Stimulated activated CD4-positive, alpha-beta T cell treated with anti-CD3 and anti-CD28 coated beads, TNF-alpha, amount 100 ng/mL, for 48 hours (primary cell): Measurements from ENCODE around the gene PTTG2.
A peak's percentile ranks its signal among the peaks of the same experiment; 100 is the strongest.
"Not testable (repeated sequence)": the region's sequence is repeated elsewhere in the genome, so short reads cannot be mapped to it uniquely, and the experiment has no call there.

ENCODE experiments used
- DNase-seq, 3 donors: peaks; one replicate each; pipeline ENCODE4 v3.0.0-alpha.2; 2020; ENCODE audit warnings: low read depth in 3 of 3

The PTTG2 gene

DNA sequence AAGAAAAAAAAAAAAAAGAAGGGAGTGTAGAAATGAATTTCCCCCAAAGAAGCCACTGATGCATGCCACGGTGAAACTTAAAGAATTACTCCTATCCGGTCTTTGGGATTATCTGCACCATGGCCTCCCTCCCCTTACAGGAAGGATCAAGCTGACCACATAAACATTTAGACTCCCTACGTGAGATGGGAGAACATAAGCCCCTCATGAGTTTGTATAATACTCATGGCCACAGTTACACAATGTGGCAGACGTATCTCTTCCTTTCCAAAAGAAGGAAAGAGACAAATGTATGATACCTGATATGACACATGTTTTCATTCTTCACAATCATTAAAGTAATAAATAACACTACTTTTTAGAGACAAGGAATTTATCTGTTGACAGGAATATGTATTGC, 3.3 kb upstream of the PTTG2 start:
- DNase-seq, result no peak

DNA sequence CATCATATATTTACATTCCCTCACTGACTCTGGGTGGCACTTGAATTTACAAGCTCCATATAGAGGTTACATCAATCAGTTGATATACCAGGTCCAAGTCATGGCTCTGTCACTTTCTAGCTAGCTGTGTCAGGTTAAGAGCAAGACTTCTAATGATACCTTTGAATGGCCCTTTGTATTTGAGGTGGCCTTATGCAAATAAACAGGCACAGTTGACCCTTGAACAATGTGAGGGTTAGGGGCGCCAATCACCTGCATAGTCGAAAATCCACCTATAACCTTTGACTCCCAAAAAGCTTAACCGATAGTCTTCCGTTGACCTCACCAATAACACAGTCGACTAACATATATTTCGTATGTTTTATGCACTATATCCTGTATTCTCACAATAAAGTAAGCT, 1.3 kb upstream of the PTTG2 start:
- no peak for DNase-seq

DNA sequence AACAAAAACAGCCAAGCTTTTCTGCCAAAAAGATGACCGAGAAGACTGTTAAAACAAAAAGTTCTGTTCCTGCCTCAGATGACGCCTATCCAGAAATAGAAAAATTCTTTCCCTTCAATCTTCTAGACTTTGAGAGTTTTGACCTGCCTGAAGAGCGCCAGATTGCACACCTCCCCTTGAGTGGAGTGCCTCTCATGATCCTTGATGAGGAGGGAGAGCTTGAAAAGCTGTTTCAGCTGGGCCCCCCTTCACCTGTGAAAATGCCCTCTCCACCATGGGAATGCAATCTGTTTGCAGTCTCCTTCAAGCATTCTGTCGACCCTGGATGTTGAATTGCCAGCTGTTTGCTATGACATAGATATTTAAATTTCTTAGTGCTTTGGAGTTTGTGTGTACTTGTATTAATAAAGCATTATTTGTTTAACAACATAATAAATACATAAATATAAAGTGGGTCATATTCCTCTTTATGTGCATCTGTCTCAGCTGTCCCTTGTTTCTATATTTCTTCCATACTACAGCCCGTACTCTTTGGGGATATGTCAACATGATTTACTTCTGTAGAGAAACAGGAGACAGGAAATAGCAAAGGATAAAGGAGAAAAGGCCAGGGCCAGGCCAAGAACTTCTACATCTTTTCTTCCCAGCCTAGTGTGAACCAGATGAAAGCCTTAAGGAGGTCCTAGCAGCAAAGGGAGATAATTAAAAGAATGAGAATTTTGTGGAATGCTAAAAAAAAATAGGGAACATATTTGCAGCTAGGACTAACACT, 667 bp downstream of the PTTG2 start:
- no peak for DNase-seq

DNA sequence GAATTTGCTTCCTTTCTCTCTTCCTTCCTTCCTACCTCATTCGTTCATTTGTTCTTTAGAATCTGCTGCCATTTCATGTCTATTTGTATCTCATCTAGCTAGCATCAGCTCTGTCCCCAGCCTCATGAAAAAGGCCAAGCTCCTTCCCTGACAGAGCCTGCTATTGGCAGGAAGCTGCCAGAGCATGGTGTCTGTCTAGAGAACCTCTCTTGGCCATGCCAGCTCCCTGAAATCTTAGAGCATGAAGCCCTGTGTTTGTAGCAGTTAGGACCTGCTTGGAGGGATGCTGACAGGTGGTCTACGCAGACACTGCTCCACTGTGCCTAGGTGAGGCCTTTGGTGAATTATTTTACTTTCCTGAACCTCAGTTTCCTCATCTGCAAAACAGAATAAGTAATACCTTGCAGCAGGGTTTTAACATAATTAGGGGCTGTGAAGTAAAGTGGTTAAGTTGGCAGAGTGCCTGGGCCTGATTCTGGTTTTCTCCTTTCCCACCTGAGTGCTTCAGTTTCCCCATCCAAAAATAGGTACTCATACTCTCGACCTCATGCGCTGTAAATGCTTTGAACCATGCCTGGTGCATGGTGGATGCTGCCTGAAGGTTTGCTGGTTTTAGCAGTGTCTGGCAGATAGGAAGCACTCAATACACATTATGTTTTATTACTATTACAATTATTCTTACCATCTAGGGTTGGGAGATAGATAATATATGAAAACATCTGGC, 4.7 kb downstream of the PTTG2 start:
- DNase-seq, result no peak

DNA sequence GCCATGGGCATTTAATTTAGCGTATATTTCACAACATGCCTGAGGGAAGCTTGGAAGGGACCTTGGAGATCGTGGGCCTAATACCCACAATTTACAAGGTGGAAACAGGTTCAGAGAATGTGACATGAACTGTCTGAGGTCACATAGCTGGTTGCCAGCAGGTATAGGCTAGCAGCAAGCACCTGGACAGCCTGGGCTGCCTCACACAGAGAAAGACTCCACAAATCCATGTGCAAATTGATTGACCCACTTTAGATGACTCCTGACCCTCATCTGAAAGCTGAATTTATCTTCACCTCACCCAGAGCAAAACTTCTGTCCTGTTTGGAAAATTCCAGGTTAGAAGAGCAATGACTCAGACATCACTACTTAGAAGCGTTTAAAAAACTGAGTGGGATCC, 5.8 kb downstream of the PTTG2 start:
- no peak for DNase-seq

DNA sequence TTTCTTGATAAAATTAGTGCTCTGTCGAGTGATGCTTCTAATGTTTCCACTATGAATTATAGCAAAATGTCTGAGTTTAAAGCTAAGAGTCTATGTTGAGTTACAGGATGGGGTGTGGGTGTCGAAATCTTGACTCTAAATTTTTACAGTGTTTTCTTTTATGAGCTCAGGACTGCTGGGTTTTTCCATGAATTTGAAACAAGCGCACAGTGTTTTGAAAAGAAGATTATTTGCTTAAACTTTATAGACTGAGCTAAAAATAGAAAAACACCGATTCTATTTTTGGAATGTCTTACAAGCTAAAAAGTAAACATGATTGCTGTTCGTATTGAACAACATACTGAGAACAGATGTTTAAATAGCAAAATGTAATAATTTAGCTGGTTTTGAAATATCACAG, 7.5 kb downstream of the PTTG2 start:
- DNase-seq, result no peak

DNA sequence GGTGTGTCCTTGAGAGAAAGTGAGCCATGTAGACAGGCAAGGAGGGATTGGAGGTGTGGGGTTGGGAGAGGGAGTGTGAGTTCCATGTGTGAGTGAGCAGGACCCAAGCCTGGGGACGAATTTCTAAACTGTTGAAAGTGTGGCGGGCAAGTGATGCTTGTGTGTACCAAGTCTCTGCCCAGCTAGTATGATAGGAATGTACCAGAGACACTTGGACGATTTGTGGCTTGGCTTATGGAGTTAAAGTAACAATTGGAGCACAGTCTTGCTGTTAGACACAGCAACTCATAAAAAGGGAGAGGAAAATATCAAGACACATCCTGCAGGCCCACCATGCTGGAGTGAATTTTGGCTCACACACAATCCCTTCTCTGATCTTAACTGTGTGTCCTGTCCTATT, 8.5 kb downstream of the PTTG2 start:
- DNase-seq, result no peak

DNA sequence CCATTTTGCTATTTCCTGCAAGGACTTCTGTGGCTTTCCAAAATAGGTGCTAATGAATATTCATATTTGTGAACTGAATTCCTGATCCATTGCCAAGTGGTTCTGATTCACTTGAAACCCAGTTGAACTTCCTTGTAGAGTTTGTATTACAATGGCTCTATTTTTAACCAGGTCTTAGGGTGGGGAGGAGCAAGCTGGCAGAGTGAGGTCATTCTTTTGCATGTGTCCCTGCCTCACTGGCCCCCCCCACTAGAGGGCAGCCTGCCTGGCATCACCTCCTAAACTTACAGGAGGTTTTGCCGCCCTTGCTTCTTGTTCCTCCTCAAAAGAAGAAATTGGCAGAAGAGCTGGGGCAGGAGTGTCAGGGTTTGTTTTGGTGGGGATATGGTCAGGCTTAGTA, 10.5 kb downstream of the PTTG2 start:
- peak; percentile 29 to 54 (median 33) for DNase-seq

DNA sequence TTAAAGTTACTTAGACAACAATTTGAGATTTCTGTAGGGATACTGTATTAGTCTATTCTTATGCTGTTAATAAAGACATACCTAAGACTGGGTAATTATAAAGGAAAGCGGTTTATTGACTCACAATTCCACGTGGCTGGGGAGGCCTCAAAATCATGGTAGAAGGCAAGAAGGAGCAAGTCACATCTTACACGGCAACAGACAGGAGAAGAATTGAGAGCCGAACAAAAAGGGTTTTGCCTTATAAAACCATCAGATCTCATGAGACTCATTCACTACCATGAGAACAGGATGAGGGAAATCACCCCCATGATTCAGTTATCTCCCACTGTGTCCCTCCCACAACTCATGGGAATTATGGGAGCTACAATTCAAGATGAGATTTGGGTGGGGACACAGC, 11.0 kb downstream of the PTTG2 start:
- DNase-seq, result no peak

DNA sequence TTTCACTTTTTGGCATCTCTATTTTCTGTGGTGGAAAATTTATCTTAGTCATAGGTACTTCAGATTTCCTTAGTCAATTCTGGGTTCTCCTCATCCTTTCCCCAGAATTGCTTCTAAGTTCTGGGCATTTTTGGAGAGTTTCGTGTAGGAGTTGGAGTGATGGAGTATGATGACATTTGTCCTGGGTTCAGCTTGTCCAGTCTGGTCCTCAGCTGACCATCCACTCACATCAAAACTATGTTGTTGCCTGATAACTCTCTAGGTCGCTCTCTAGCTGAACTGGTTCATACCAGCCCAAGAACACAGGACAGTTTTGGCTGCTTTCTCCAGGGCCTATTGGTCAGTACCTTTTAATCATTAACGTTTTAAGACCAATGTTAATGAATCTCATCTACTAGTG, 13.2 kb downstream of the PTTG2 start:
- DNase-seq, result no peak

DNA sequence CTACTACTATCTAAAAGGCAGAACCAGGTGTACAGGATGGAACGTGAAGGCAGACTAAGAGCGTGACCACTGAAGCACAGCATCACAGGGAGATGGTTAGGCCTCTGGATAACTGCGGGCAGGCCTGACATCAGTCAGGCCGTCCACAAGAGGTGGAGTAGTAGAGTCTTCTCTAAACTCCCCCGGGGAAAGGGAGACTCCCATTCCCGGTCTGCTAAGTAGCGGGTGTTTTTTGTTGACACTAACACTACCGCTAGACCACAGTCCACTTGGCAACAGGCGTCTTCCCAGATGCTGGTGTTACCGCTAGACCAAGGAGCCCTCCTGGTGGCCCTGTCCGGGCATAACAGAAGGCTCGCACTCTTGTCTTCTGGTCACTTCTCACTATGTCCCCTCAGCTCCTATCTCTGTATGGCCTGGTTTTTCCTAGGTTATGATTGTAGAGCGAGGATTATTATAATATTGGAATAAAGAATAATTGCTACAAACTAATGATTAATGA, 15.2 kb downstream of the PTTG2 start:
- DNase-seq, result not testable (repeated sequence)

DNA sequence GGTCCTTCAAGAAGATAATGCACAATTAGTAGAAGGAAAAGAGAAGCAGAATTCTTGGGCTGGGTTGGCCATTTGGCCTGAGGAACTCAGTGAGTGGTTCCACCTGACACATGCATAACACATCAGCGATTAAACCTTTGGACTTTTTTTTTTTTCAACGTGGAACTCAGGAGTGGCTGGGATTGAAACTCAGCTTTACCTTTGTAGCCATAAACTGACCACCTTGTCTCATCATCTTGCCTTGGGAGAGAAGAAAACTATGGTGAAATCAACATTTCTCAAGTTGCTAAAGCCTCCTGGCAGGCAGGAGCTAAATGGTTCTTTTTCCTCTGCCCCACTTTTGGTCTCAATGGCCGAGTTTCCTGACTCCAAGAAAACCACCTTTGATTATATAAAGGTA, 16.3 kb downstream of the PTTG2 start:
- DNase-seq, result no peak

DNA sequence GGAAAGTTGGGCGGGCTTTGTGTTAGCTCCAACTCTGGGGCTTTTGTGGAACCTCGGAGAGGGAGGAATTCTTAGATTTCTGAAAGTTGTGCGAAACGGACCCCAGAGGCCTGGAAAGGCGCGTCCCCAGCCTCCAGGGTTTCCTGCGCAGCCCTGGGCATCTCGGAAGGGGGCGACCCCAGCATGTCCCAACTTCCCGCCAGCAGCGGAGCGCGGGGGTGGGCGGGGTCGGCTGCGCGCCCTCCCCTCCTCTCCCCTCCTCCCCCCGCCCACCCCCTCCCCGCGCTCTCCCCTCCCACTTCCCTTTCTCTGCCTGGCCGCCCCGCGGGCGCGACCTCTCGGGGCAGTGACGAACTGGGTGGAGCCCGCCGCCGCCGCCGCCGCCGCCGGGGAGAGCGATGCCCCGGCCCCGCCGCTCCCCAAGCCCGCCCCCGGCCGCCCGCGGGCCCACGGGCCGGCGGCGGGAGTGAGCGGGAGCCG, 16.8 kb downstream of the PTTG2 start:
- peak; percentile 51 to 59 (median 57) for DNase-seq

DNA sequence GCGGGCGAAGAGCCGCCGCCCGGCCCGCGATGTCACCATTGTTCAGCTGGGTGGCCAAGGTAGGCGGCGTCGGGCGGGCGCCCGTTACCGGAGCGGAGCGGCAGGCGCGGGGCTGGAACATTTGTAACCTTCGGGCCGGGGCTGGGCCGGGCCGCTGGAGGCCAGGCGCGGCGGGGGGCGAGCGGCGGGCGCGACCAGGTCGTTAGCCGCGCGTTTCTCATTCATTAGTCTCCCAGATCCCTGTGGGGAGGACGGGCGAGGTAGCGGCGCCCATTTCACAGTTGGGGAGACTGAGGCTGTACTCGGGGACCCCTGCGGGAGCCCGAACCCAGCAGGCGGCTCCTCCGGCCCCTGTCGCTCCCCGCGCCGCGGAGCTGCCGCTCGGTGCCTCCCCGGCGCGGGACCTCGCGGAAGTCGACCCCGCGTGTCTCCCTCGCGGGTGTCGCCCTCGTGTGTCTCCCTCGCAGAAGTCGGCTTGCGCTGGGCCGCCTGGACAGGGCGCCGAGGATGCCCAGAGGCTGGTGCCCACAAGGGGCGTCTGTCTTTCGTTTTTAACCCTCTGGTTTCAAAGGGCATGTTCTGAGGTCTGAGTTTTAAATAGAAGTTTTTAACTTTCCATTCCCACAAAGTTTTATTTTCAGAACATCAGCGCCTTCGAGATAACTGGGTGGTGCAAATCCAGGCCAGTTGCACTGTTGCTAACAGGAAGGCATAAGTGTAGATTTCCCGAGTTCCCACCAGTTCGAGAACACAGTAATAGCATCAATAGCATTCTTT, 17.5 kb downstream of the PTTG2 start:
- peak; percentile 35 to 54 (median 42) for DNase-seq

DNA sequence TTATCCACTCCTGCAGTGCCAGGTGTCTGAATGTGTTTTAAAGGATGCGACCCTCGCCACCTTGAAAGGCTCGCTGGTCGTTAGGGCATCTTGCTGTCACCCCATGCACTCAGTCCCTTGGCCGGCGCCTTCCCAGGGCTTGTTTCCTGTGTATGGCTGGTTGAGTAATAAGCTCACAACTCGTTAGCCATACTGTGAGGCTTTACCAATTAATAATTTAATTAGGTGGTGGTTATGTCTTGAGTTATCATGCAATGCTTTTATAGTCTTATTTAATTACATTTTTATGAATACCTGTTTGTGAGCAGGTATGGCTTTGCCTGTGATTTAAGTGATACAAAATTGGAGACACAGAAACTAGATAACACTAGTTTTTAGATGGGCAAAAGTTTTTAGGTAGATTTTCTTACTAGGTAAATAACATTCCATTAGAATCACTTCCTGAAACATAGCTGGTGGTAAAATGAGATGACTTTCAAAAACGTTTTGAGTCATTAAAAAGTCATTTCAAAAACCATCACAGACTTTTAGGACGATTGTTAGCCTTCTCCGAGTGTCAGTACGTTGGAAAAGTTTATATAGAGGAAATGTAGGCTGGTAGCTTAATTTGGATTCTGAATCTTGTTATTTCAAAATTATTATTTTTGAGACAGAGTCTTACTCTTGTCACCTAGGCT, 18.2 kb downstream of the PTTG2 start:
- DNase-seq, result peak in 1 of 3 donors; percentile 18

DNA sequence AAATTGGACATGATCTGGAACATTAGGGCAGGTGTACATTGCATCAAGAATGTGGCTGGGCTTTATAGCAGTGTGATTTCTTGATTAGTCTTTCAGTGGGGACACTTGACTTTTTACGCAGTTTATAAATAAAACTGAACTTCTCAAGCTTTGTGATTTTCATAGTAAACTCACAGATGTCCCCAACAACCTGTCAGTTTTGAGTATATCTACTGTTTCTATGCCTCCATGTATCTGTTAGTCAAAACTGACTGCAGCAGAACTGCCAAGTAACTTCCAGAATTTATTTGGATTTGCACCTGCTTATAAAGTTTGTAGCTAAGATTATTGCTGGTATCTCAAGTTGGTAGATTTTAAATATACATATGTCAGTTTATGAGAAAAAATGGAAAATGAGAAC, 20.0 kb downstream of the PTTG2 start:
- DNase-seq, result no peak

DNA sequence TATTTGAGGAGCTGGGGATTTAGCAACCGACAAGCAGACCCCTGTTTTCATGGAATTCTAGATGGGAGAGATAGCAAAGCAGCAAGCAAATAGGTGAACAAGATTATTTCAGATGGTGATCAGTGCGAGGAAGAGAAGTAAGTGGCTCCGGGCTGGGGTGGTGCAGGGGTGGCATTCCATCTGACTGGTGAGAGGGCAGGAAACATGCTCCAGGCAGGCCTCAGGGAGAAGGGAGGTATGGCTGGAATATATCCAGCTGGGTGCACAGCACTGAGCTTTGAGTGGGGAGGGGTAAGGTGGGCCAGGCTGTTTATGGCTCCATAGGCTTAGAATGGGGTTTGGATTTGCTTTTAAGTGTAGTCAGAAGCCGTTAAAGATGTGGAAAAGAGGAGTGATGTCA, 21.2 kb downstream of the PTTG2 start:
- DNase-seq, result no peak

DNA sequence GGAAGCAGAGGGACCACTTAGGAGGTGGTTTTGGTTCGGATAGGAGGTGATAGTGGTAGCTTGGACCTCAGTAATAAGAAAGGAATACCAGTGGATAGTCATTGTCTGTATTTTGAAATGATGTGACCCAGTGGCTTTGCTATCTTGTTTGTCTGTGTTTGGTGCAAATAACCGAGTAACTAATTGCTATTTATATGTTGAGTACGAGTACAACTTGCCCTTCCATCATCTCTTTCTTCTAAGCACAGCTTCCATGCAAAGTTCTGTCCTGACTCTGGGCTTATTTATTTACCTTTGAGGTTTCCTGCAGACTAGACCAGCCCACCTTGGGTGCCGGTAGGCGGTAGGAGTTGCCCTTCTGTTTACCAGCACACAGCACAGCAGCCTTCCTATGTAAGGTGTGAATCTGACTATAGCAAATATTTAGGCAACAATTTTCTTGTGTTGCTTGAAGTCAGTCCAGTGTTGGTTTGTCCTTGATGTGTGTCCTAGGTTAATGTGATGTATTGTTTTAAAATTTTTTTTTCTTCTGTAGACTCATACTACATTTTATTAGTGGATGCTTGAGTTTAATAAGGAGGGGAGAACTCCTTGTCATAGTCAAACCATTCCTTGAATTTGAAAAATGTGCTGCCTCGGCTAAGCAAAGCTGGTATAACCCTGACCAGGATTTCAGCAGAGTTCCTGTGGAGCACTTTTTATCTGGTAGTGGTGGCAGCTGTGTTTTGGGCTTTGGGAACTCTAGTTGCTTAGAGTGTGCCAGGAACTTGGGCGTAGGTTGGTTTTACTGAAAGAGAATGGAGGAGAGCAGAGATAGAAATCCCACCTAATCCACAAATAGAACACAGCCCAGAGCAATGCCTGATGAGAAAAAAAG, 21.9 kb downstream of the PTTG2 start:
- DNase-seq, result no peak

DNA sequence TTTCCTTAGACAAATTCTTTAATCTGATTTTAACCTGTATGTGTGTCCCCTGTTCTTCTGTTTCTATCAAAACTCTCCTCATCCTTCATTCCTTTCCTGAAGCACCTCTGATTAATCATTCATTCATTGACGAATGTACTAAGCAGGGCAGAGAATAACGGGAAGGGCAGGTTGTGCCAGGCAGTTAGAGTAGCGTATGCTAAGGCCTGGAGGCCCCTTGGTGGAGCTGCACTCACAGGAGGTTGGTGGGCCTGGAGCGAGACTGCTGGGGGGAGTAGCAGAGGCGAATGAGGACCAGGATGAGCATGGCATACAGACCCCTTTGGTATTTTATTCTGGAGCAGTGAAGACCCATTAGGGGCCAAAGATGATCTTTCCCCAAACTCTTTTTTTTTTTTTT, 22.5 kb downstream of the PTTG2 start:
- DNase-seq, result no peak

DNA sequence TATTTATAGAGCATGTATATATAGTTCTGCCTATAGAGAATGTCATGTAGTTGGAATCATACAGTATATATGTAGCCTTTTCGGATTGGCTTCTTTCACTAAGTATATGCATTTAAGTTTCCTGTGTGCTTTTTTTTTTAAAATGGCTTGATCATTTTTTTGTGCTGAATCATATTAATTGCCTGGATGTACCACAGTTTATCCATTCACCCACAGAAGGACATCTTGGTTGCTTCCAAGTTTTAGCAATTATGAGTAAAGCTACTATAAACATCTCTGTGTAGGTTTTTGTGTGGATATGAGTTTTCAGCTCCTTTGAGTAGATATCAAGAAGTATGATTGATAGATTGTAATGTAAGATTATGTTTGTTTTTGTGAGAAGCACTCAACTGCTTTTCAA, 23.8 kb downstream of the PTTG2 start:
- no peak for DNase-seq
